Measurements from ENCODE around the gene RBM20.
A peak's percentile ranks its signal among the peaks of the same experiment; 100 is the strongest.

The RBM20 gene

DNA sequence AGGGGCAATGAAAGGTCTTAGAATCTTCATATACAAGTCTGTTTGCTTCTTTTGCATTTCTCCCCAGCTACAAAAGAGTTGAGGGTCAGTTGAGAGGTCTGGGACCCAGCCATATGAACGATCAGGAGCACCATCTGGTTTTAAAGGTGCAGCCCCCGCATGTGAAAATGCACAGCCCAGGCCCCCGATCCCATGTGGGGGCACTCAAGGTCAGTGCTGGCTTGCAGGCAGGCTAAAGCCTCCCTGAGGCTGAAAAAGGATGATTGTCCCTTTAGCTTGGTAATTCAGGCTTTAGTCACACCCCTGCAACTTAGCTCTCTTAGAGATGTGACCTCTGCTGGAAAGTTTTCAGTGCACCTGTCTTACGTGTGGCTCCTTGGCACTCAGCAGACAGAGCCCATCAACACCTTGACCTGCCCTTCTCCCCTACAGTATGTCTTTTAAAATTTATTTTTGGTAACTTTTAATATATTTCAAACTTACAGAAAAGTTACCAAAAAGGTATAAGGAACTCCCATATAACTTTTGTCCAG lies 147.5 kb downstream of the RBM20 start:
- DNase-seq: no peak

DNA sequence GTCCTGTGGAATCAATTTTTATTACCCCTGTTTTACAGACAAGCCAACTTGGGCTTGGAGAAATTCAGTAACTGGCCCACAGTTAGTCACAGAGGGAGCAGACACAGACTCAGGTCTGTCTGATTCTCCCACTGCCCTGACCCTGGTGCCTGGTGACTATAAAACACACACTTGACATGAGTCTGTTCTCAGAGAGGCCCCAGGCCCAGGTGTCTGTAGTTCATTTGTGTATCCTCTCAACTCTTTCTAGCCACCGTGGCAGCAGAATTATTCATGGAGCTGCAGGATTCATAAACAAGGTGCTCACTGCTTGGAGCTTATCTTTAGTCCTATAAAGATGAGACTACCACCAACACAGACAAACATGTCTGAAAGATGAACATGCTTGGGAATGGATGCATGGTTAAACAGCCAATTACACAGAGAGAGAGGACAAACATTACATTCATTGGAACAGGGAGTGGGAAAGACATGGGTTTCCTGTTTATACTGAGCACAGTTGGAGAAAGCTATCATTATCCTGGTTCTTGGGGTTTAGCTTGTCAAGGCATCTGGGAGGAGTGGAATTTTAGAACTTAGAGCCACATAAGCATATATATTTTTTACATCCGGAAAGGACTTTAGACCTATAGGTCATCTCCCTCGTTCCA lies 148.5 kb downstream of the RBM20 start:
- no peak for DNase-seq

DNA sequence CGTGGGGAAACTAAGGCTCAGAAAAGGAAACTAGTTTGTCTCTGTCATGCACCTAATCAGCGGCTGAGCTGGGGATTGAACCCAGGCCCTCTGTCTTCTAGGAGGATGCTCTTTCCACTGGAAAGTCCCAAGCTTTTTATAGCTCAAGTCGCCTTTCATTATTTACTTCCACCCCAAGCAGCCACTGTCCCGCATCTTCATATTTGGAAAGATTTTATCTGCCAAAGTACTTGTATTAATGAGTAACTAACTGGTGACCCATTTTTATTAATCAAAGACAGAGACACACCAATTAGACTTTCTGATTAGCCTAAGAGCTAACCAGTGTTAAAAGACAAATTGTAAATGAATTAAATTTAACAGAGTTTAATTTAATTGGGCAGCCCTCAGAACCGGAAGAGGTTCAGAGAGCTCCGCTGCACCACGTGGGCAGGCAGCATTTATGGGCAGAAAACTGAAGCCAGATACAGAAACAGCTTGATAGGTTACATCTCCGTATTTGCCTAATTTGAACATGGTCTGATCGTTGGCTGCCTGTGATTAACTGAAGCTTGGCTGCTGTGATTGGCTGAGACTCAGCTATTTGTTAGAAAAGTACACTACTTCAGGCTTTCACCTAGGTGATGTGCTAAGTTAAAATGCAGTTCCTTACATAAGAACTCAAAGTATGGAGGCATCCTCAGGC lies 149.1 kb downstream of the RBM20 start:
- DNase-seq: no peak

DNA sequence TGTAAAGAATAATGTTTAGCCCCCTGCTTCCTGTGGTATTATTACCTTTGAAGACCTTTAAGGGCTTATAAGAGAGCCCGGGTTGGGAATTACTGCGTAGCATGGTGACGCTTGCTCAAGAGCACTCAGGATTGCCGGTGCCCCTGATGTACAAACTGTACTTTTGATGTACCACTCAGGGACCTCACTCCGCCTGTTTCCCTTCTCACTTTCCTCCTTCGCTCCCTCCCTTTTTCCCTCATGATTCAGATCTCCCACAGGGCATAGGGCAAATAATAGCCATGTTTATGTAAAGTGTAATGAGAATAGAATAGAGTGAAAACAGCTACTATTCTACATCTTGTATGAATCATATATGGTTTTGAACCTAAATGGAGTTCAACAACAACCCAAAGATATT lies 149.8 kb downstream of the RBM20 start:
- DNase-seq: no peak

DNA sequence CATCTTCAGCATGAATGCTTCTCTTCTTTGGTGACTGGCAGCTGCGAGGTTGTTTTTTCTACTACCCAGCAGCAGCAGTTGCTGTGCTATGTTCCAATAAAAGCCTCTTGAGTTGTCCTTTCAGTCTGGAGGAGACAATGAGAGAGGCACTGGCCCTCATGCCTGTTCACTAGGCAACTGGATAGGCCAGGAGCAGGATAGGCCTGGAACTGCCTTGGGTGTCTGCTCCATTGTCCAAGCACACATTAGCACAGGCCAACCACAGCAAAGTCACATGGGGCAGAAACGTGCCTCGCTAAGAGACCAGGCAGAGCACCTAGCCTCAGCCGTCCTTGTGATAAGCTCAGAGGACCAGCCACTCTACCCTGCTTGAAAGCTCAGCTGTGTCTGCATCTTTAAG lies 150.7 kb downstream of the RBM20 start:
- DNase-seq: no peak

DNA sequence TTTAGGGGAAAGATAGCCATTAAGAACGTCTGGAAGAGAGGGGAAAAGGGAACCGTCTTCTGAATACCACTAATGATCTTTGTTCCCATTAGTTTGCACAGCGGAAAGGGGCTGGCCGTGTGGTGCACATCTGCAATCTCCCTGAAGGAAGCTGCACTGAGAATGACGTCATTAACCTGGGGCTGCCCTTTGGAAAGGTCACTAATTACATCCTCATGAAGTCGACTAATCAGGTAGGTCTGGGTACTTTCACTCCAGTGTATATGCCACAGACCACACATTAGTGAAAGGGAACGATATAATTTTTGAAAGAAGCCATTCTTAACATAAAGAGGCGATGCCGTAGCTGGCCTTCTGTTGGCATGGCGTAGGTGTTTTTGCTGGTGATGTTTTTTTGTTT lies 153.3 kb downstream of the RBM20 start:
- no peak for DNase-seq

DNA sequence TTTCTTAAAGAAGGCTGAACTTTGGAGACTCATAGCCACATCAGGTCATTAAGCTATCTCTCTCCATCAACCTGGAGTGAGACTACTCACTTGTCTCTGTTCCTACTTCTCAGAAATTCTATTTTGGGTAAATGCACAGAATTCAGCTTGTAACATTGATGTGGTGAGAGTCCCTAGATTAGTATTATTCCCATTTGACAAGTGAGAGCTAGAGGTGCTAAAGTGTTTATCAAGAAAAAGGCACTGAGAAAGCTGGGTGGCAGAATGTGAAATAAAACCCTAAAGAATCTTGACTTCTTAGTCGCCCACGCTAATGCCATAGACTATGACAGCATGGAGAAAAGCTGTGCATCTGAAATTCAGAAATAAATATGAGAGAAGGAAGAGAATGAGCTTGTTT lies 154.2 kb downstream of the RBM20 start:
- no peak for DNase-seq

DNA sequence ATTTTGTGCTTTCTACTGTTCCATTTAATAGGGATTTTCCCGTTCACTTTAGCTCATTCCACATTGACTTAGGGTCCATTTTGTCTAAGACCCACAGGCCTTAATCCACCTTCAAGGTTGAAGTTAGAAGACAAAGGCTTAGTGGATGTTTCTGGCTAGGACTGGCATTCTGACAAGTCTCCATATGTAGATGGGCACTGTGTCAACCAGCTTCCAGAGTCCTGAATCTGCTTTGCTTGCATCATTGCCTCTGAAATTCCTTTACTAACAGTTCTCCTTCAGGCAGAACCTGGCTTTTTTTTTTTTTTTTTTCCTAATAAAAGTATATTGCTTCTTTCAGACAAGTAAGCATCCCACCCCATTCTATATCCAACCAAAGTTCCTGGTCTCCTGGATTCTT lies 158.0 kb downstream of the RBM20 start:
- DNase-seq: peak; percentile 80

DNA sequence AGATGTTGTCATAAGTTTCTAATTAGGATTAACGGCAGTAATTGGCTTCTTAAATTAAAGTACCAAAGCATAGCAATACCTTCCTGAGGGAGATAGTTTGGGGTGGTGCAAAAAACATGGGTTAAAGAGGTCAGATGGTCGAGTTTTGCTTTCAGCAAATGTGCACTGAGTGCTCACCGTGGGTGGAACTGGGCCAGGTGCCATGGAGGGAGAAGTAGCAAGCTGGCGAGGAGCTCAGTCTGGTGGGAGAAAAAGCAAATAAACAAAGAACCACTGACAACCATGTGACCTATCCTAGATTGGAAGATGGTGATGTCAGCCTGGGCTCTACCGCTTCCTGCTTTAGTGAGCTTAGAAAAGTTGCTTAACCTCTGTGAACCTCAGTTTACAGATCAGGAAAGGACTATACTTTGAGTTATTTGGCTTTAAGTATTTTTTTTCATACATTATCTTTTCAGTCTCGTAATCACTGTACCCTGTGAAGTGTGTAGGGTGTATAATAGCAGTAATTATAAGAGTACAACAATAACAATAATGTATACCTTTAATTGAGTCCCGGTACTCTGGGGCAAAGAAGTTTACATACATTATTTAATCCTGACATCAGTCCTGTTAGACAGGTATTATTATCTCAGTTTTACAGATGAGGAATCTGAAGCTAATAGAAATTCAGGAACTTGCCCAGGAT lies 158.6 kb downstream of the RBM20 start:
- peak; percentile 62 for DNase-seq

DNA sequence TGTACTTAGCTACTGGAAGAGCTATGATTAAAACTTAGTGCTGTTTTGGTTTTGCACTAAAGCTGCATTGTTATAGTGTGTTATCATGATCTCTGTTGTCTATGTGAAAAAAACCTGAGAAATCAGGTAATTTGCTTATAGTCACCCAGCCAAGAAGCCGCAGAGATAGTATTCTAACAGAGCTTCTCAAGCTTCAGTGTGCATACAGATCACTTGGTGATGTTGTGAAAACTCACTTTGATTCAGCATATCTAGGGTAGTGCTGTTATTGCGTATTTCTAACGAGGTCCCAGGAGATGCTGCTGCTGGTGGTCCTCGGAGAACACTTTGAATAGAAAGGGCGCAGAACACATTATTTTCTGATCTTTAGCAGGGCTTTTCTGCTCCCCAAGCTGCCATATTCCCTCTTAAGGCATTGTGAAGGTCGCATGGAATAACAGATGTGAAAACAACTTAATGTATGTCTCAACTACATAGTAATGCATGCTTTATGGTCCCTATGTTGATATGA lies 159.2 kb downstream of the RBM20 start:
- DNase-seq: peak; percentile 20

DNA sequence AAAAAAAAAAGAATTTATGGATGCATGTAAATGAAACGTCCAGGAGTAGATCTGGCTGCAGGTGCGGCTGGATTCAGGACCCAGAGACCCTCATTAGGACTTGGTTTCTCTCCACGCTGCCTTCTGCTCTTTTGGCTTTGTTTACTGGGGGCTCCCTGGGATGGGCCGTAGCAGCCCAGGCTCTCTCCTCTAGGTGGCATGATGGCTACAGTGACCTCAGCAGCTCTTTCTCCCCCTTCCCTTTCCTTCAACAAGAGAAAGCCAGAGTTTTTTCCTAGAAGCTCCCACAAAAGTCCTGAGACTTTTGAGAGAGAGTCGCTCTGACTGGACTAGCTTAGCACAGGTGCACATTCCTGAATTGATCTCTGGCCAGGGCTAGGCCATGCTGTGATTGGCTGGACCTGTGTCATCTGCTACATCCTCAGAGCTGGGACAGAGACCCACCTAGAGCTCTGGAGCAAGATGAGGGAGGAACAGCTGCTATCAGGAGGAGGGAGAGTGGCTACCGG lies 159.7 kb downstream of the RBM20 start:
- peak; percentile 53 for DNase-seq

DNA sequence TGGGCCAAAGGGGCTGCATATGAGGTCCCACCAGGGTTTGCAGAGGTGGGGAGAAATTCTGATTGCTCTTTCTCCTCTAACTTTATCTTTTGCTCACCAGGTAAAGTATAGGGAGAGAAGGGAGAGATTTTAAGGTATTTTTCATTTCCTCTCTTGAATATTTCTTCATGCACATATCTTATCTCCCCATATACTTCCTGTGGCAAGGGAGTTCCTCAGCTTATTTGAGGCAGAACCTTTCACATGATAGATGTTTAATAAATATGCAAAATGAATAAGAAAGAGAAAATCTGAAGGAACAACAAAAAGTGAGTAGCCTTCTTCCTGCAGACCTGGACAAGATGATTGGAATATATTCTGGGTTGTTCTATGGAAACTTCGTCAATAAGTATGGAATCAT lies 160.2 kb downstream of the RBM20 start:
- DNase-seq: no peak

DNA sequence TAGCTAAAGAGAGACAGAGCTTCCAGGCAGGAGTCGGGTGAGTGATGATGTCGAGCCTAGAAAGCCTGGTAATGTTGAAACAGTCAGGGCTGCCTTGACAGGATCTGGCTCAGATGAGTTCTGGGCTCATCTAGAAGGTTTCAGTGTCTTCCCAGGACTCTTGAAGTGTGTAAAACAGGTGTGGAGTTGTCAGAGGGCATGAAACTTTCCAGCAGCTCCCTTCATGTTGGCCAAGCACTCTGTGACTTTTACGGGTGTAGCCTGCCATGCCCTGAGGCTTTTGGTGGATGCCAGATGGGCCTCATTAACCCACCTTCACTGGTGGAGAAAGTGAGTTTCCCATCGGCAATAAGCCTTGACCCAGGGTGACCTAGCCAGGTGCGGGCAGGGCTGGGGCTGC lies 161.2 kb downstream of the RBM20 start:
- no peak for DNase-seq

DNA sequence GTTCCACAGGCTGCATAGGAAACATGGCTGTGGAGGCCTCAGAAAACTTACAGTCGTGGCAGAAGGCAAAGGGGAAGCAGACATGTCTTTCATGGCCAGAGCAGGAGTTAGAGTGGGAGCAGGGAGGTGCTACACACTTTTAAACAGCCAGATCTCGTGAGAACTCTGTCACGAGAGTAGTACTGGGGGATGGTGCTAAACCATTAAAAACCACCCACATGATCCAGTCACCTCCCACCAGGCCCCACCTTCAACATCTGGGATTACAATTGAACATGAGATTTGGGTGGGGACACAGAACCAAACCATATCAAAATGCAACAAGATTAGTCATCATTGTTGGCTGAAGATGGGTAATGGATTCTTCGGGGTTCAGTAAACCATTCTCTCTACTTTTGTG lies 162.2 kb downstream of the RBM20 start:
- no peak for DNase-seq

DNA sequence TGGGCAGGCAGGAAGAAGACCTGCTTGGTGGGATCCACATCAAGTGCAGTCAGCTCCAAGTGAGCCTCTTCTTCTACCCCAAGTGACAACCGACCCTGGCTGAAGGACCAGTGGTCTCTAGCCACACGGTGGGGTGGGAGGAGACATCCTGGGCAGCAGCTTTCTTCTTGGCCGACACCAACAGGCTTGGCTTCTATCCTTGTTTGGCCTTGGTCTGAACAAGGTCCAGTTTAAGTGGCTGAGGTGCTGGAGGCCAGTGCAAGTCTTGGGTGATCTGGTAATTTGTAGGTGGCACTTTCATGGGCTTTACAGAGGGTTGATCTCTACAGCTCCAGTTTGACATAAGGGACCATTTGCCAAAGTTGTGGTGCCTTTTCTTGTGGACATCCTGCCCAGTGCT lies 164.0 kb downstream of the RBM20 start:
- DNase-seq: no peak

DNA sequence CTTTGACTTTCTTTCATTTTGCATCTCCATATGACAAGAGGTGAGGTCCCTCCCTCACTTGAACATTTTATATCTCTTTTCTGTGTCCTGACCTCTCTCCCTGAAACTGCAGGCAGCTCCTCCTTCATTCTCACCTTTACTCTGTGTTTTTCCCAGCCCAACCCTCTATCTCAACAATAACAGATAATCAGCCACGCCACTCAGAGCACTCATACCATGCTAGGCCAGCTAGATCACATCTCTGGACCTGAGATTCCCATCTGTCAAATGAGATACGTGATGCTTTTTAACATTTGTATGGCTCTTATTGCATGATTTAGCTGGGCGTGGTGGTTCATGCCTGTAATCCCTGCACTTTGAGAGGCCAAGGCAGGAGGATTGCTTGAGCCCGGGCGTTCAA lies 164.5 kb downstream of the RBM20 start:
- no peak for DNase-seq

DNA sequence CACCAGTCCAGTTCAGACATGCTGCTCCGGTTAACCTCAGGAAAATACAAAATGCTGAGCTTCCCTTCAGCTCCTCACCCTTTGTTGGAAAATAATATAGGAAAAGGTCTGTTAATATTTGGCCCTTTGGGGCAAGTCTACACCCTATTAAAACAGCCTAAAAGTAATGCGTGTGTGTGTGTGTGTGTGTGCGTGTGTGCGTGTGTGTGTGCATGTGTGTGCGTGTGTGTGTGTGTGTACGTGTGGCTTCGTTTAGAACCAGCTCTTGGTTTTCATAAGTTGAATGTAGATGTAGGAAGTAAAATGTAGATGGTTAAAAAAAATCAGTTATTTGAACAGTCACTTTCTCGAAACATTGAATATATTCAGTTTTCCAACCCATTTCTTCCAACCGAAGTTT lies 166.5 kb downstream of the RBM20 start:
- DNase-seq: no peak

DNA sequence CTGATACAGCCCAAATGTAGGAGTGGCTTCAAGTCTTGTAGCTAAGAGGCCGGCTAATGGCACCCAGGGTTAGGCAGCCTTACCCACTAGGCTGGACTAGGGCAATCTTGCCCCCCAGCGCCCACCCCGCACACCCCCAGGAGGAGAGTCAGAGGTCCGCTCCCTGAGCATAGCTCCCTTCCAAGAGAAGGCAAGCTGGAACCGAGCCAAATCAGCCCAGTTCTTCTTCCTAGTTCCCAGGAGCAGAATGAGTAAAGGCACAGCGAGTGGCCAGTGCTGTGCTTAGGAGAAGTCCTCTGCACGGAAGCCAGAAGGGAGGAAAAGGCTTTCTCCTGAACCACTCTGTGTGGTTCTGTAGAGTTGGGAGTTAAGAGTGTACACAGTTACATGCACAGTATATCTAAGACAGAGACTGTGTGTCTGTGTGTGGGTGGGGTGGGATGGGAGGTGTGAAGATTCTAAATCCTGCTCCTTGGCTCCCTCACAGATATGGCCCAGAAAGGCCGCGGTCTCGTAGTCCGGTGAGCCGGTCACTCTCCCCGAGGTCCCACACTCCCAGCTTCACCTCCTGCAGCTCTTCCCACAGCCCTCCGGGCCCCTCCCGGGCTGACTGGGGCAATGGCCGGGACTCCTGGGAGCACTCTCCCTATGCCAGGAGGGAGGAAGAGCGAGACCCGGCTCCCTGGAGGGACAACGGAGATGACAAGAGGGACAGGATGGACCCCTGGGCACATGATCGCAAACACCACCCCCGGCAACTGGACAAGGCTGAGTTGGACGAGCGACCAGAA lies 167.8 kb downstream of the RBM20 start:
- no peak for DNase-seq

DNA sequence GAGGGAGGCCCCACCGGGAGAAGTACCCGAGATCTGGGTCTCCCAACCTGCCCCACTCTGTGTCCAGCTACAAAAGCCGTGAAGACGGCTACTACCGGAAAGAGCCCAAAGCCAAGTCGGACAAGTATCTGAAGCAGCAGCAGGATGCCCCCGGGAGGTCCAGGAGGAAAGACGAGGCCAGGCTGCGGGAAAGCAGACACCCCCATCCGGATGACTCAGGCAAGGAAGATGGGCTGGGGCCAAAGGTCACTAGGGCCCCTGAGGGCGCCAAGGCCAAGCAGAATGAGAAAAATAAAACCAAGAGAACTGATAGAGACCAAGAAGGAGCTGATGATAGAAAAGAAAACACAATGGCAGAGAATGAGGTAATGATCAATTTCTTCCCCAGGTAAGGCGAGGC lies 168.4 kb downstream of the RBM20 start:
- no peak for DNase-seq

DNA sequence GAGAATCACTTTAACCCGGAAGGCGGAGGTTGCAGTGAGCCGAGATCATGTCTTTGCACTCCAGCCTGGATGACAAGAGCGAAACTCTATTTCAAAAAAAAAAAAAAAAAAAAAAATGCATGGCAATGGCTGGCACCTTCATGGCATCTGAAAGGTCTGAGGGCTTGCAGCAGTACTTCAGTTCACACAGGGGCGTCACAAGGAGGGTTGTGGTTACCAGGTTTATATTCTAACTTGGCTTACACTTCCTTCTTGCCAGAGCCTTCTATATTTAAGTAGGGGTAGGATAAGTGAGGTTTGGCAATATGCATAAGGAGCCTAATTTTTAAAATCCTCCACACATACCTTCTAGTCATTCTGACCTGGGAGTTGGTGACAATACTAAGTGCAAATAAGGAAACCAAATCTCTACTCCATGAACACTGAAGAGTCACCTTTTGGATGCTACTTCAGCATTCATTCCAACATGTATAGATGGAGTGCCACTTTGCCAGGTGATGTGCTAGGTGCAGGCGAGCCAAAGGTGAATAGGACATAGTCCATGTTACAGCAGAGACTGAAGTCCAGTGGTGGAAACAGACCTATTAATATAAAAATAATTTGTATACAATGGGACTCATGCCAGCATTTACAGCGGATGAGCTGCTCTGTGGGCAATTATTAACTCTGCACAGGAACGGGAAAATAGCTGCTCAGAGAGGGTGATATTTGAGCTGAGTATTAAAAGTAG lies 169.8 kb downstream of the RBM20 start:
- no peak for DNase-seq

DNA sequence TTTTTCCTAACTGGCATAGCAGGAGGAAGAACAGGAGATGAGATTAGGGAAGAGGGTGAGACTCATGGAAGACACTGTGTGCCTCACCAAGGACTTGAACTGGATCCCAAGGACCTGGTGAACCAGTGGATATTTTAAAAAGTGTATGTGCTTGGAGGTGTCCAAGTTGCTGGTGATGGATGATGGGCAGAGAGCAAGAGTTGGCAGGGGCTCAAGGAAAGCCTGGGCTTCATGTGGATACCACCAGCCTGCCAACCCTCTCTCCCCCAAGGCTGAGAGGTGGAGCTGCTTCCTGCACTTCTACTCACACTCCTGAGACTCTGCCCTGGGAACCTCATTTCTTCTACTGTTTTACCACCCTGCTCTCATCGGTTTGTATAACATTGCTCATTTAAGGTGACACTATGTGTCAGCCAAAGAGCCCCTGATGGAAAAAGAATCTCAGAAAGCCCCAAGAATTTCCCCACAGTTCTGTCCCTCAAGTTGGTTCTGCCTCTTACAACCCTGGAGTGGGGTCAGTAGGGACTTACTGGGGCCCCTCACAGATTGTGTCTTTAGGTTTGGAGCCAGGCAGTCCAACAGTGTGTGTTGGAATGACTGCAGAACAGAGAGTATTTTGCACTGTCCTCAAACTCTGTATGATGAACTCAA lies 171.3 kb downstream of the RBM20 start:
- no peak for DNase-seq

DNA sequence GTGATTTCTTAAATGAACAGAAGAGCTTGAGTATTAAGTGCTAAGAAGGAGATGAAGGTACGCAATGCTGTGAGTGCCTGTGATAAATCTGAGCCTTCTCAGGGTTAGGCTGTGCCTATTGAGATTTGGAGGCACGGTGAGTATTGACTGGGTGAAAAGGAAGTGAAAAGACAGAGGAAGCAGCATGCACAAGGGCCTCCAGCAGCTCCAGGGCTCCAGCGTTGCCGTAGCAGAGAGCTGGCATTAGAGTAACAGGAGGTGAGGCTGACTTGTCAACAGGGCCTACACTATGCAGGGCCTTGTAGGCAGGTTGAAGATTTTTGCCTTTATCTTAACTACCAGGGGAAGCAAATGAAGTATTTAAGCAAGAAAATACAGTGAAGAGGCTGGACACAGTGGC lies 173.5 kb downstream of the RBM20 start:
- no peak for DNase-seq
